Islet precursor cell (in vitro differentiated cells): Measurements from ENCODE around the gene CDK5R2.
"Not testable (repeated sequence)": the region's sequence is repeated elsewhere in the genome, so short reads cannot be mapped to it uniquely, and the experiment has no call there.

Experiments
- DNase-seq: peaks from one replicate; pipeline ENCODE4 v3.0.0-alpha.2; 2018

CDK5R2 gene

GRCh38 chr2:218959141-218959731 lies at the start of gene CDK5R2:
TSS of gene CDK5R2 (plus strand) at chr2:218959666. CDS start at chr2:218959821, 155 bp downstream.
- DNase-seq, result peak; percentile 94

- DNase-seq, result no peak
Measured at GRCh38 chr2:218910741-218911140, 48.7 kb upstream of the CDK5R2 start.

DNA sequence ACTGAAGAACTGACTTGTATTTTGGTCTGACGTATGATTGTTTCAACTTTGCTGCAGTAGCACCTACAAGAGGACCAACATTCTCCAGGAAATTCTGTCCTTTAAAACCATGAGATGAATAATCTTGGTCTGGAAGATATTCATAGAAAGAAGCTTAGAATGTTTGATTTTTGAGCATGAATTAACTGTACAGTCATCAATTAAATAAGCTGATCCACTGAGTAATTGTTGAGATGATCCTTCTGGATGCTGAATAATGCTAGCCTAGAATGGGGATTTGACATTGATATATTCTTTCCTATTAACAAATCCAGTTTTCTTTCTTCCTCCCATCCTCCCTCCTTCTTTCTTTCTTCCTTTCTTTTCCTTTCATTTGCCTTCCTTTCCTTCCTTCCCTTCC lies 39.0 kb upstream of the CDK5R2 start:
- no peak for DNase-seq

GRCh38 chr2:218924757-218925156 lies 34.7 kb upstream of the CDK5R2 start:
- DNase-seq, result no peak

DNA sequence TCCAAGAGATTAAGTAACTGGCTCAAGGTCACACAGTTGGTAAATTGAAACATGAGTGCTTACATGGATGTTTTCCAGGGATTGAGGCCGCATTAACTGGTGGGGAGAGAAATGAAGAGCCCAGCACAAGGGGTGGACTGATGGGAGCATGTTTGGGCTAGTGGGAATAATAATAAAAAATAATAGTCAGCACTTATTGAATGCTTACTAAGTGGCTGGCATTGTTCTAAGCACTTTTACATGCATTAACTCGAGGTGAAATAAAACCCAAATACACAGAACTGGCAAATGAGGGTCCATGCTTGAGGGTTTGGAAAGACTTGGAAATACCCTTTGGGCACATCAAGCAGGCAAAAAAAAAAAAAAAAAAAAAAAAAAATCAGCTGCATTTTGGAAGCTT lies 34.0 kb upstream of the CDK5R2 start:
- DNase-seq, result no peak

DNA sequence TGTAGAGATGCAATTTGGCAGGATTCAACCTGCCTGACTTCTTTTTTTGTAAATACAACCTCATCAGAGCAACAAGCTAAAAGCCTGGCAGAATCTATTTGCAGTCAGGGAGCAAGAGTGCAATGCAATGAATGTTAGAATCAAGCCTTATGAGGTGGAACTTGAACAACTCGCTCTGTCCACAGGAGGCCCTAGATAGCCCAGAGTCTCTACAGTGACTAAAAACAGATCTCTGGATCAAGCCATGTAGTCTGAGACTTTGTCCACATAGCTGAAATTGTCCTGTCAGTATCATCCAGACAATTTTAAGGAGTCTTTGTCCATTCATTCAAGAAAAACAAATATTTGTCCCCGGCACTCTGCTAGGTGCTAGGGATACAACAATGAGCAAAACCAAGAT lies 32.0 kb upstream of the CDK5R2 start:
- DNase-seq, result no peak

- DNase-seq, result no peak
Measured at GRCh38 chr2:218927876-218928275, 31.6 kb upstream of the CDK5R2 start.

- DNase-seq, result not testable (repeated sequence)
Measured at GRCh38 chr2:218930488-218930887, 29.0 kb upstream of the CDK5R2 start.

GRCh38 chr2:218931751-218932150 lies 27.7 kb upstream of the CDK5R2 start:
- DNase-seq, result not testable (repeated sequence)

DNA sequence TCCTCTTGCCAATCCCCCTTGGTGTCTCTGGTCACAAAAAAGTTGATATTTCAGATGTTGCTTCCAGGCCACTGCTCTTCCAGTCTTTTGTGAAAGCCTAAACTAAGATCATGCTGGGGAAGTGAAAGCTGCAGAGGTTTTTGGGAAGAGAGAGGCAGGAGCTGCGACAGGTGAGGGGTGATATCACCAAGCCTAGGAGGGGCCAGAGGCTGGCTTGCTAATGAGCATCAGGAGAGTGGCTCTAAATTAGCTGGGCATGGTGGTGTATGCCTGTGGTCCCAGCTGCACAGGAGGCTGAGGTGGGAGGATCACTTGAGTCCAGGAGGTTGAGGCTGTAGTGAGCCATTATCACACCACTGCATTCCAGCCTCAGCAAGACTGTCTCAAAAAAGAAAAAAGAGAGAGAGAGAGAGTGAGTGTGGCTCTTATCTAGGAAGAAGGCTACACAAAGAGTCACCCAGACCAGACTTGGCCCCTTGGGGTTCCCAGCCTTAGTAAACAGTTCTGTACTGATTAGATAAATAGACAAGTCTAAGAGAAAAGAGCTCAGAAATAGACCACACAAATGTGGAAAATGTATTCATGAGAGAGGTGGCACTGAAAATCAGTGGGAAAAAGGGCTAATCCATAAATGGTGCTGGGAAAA lies 14.6 kb upstream of the CDK5R2 start:
- no peak for DNase-seq

DNA sequence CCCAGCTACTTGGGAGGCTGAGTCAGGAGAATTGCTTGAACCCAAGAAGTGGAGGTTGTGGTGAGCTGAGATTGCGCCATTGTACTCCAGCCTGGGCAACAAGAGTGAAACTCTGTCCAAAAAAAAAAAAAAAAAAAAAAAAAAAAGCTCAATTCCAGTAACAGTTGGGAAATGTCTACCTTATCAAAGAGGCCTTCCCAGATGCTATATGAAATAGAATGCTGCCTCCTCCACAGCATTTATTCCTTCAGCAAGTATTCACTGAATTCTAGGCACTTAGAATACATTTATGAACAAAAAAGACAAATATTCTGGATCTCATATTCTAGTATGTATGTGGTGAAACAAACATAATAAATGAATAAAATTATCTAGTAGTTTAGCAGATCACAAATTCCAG lies 12.8 kb upstream of the CDK5R2 start:
- no peak for DNase-seq

DNA sequence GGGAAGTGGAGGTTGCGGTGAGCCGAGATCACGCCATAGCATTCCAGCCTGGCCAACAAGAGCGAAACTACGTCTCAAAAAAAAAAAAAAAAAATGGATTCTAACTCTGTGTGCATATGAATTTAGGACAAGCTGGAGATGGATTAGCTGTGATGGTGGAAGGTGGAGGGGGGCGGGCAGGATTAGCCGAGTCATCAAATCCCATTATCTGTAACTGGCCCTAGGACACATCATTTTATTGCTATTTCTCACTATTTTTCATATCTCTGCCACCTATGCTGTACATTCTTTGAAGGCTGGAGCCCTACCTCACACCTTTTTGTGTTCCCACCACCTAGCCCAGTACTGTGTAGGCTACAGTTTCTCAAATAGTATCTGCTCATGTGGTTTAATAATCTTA lies 7.3 kb upstream of the CDK5R2 start:
- no peak for DNase-seq

DNA sequence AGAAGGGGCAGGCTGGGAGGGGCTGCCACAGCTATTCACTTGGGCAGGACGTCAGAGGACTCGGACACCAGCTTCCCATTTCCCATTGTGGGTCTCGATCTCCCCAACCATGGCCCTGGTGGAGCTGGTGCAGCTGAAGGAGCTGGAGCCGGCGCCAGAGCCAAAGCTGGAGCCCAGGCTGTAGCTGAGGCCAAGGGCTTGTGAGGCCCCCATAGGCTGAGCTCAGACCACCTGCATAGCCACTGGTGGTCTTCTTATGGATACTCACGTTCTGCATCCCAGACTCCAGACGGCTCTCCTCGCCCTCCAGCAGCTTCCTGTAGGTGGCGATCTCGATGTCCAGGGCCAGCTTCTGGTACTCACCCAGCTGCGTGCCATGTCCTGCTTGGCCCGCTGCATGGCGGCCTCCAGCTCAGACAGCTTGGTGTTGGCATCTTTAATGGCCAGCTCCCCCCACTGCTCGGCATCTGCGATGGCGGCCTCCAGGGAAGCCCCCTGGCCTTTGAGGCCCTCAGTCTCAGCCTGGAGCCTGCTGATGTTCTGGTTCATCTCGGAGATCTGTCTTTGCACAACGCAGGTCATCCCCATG lies 6.0 kb upstream of the CDK5R2 start:
- no peak for DNase-seq

- DNase-seq, result no peak
Measured at GRCh38 chr2:218954541-218955300, 4.7 kb upstream of the CDK5R2 start.

- no peak for DNase-seq
Measured at GRCh38 chr2:218956039-218956438, 3.4 kb upstream of the CDK5R2 start.

- no peak for DNase-seq
Measured at GRCh38 chr2:218957671-218958070, 1.8 kb upstream of the CDK5R2 start.

- no peak for DNase-seq
Measured at GRCh38 chr2:218958276-218958675, 1.2 kb upstream of the CDK5R2 start.

GRCh38 chr2:218959761-218960308 lies 369 bp downstream of the CDK5R2 start:
- DNase-seq, result no peak

GRCh38 chr2:218960309-218961165 lies 1.1 kb downstream of the CDK5R2 start:
- DNase-seq, result no peak

GRCh38 chr2:218961229-218961628 lies 1.8 kb downstream of the CDK5R2 start:
- no peak for DNase-seq

DNA sequence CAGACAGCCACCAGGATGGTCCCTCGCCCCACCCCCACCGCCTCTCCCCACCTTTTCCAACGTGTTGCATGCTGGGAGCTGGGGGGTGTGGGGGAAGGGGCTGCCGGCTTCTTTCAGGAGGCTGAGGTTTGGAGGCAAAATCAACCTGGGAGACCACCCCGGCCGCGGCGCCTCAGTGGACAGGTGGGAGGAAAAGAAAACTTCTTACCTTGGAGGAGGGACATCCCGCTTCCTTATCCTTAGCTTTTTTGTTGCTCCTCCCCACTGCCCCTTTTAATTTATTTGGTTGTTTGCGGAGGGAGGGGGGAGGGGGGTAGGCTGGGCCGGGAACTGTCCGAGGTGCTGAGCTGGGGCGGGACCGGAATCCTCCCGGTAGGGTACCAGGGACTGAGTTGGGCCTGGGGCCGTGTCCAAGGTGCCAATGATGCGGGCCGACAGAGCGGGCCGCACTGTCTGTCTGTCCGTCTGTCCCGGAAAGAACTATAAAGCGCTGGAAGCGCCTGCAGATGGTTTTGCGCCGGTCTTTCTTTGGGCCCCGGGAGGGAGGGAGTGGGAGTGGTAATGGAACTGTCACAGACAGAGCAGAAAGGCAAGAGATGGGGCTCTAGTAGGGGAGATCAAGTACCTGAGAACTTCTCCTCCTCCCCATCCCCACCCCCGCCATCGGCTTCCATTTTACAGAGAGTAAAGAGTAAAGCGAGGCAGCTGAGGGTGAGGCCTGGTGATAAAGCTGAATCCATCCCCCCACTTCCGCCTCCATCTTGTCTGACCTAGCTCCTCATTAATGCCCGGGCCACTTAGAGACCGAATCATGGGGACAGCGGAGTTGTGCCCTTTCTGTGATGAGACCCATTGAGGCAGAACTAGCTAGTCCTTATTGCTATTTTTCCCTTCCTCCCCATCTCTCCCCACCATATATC lies 2.4 kb downstream of the CDK5R2 start:
- peak; percentile 66 for DNase-seq
